OCI-LY7 (cell line): ENCODE measurements around the gene SPATA2L.

Experiments used
- CTCF ChIP-seq: fragments of 200-600 bp; sonication (generic); conservative IDR thresholded peaks from 2 replicates; pipeline ENCODE4 v1.5.1; 2014; ENCODE audit warnings: mild to moderate bottlenecking, antibody characterized with exemption, low read length, moderate library complexity, mixed read lengths
- EZH2phosphoT487 ChIP-seq: fragments of 200-600 bp; sonication (generic); IDR thresholded peaks from 2 replicates; pipeline ENCODE4 v1.6.1; 2018; ENCODE audit warnings: low read depth, borderline replicate concordance, mild to moderate bottlenecking, mixed run types, antibody characterized with exemption, low read length, moderate library complexity, mixed read lengths

GRCh38 chr16:89711601-89712273, 10.2 kb upstream of the SPATA2L start:
- TF ChIP-seq CTCF: no peak
- no peak for TF ChIP-seq EZH2phosphoT487
